HEK293 (cell line): ENCODE measurements around the gene RBFOX2.

Experiments
- CTCF ChIA-PET: fragments of 350-600 bp; formaldehyde crosslinking; extraction: SDS; loops from one replicate; lab custom pipeline; 2021; ENCODE audit warnings: antibody characterized with exemption; lab: Yijun Ruan, JAX
- POLR2A ChIA-PET: fragments of 300-600 bp; formaldehyde crosslinking; extraction: SDS; loops from one replicate; lab custom pipeline; 2020; ENCODE audit warnings: antibody characterized with exemption, inconsistent platforms; lab: Yijun Ruan, JAX
- H3K27ac ChIP-seq: fragments of 200-500 bp; sonication (Bioruptor generic); 2 replicates; pipeline ENCODE4 v1.5.1; 2014; ENCODE audit warnings: low read depth, low read length, control low read depth, inconsistent platforms; ENCODE audit errors: extremely low read depth
- H3K36me3 ChIP-seq, 2 experiments: fragments of 200-500 bp in 1 of 2; sonication (Bioruptor generic) in 1 of 2; 1 replicate in 1 of 2; 2 replicates in 1 of 2; pipeline ENCODE4 v1.5.1; 2014 to 2017; ENCODE audit warnings: inconsistent platforms in 2 of 2, low read length in 2 of 2; ENCODE audit not compliant: control insufficient read depth in 2 of 2, insufficient read depth in 1 of 2
- H3K4me1 ChIP-seq: fragments of 200-500 bp; sonication (Bioruptor generic); 2 replicates; pipeline ENCODE4 v1.5.1; 2014; ENCODE audit warnings: mild to moderate bottlenecking, low read length, inconsistent platforms; ENCODE audit not compliant: control insufficient read depth, insufficient read depth
- H3K4me3 ChIP-seq: 2 replicates; pipeline ENCODE4 v1.5.1; 2011; ENCODE audit warnings: low read depth, mild to moderate bottlenecking, control low read depth, low read length, moderate library complexity
- H3K9me3 ChIP-seq: fragments of 200-500 bp; sonication (Bioruptor generic); 2 replicates; pipeline ENCODE4 v1.5.1; 2014; ENCODE audit warnings: low read depth, low read length, inconsistent platforms; ENCODE audit not compliant: control insufficient read depth, insufficient read depth
- EGR2 ChIP-seq: fragments of 450-650 bp; formaldehyde crosslinking; IDR thresholded peaks from 2 replicates; pipeline ENCODE4 v1.5.1; 2016; ENCODE audit warnings: low read depth, missing biosample characterization, missing genetic modification characterization
- GLIS2 ChIP-seq: fragments of 450-650 bp; formaldehyde crosslinking; IDR thresholded peaks from 2 replicates; pipeline ENCODE4 v1.5.1; 2016; ENCODE audit warnings: missing biosample characterization, missing genetic modification characterization
- MEIS1 ChIP-seq: sonication (generic); formaldehyde crosslinking; IDR thresholded peaks from 2 replicates; pipeline ENCODE4 v1.8.1; 2022; ENCODE audit warnings: missing genetic modification reagents, mild to moderate bottlenecking, borderline replicate concordance
- SP2 ChIP-seq: fragments of 450-650 bp; formaldehyde crosslinking; IDR thresholded peaks from 2 replicates; pipeline ENCODE4 v1.5.1; 2016; ENCODE audit warnings: missing biosample characterization, missing genetic modification characterization
- YY1 ChIP-seq: fragments of 450-650 bp; formaldehyde crosslinking; IDR thresholded peaks from 2 replicates; pipeline ENCODE4 v1.5.1; 2018; ENCODE audit warnings: missing biosample characterization, missing genetic modification characterization
- ZBTB20 ChIP-seq: fragments of 450-650 bp; formaldehyde crosslinking; IDR thresholded peaks from 2 replicates; pipeline ENCODE4 v1.5.1; 2016; ENCODE audit warnings: missing biosample characterization, missing genetic modification characterization
- ZBTB48 ChIP-seq: fragments of 450-650 bp; formaldehyde crosslinking; IDR thresholded peaks from 2 replicates; pipeline ENCODE4 v1.5.1; 2016; ENCODE audit warnings: missing biosample characterization, missing genetic modification characterization
- ZBTB7A ChIP-seq: fragments of 450-650 bp; formaldehyde crosslinking; IDR thresholded peaks from 2 replicates; pipeline ENCODE4 v1.5.1; 2016; ENCODE audit warnings: low read depth, missing biosample characterization, missing genetic modification characterization
- ZEB2 ChIP-seq: fragments of 450-650 bp; formaldehyde crosslinking; IDR thresholded peaks from 2 replicates; pipeline ENCODE4 v1.5.1; 2016; ENCODE audit warnings: missing biosample characterization, missing genetic modification characterization
- ZFHX2 ChIP-seq: fragments of 450-650 bp; formaldehyde crosslinking; conservative IDR thresholded peaks from 2 replicates; pipeline ENCODE4 v1.5.1; 2016; ENCODE audit warnings: missing biosample characterization, missing genetic modification characterization
- ZNF202 ChIP-seq: fragments of 450-650 bp; formaldehyde crosslinking; IDR thresholded peaks from 2 replicates; pipeline ENCODE4 v1.5.1; 2016; ENCODE audit warnings: missing biosample characterization, missing genetic modification characterization, borderline replicate concordance
- ZNF302 ChIP-seq: fragments of 450-650 bp; formaldehyde crosslinking; IDR thresholded peaks from 2 replicates; pipeline ENCODE4 v1.5.1; 2016; ENCODE audit warnings: missing biosample characterization, missing genetic modification characterization, low read depth
- ZNF335 ChIP-seq: fragments of 450-650 bp; formaldehyde crosslinking; conservative IDR thresholded peaks from 2 replicates; pipeline ENCODE4 v1.5.1; 2016; ENCODE audit warnings: missing biosample characterization, missing genetic modification characterization
- ZNF366 ChIP-seq: fragments of 450-650 bp; formaldehyde crosslinking; conservative IDR thresholded peaks from 2 replicates; pipeline ENCODE4 v1.5.1; 2016; ENCODE audit warnings: missing biosample characterization, missing genetic modification characterization
- ZNF530 ChIP-seq: fragments of 450-650 bp; formaldehyde crosslinking; IDR thresholded peaks from 2 replicates; pipeline ENCODE4 v1.5.1; 2016; ENCODE audit warnings: low read depth, missing biosample characterization, missing genetic modification characterization
- ZNF624 ChIP-seq: fragments of 450-650 bp; formaldehyde crosslinking; IDR thresholded peaks from 2 replicates; pipeline ENCODE4 v1.5.1; 2017; ENCODE audit warnings: missing biosample characterization, missing genetic modification characterization
- ZNF76 ChIP-seq: fragments of 450-650 bp; formaldehyde crosslinking; IDR thresholded peaks from 2 replicates; pipeline ENCODE4; 2016; ENCODE audit warnings: low read depth, missing biosample characterization, missing genetic modification characterization, borderline replicate concordance
- ZNF777 ChIP-seq: fragments of 450-650 bp; formaldehyde crosslinking; IDR thresholded peaks from 2 replicates; pipeline ENCODE4 v1.5.1; 2017; ENCODE audit warnings: missing biosample characterization, missing genetic modification characterization, borderline replicate concordance
- TF ChIP-seq, protein P1 (sequence below): fragments of 450-650 bp; formaldehyde crosslinking; IDR thresholded peaks from 2 replicates; pipeline ENCODE4 v1.5.1; 2016; ENCODE audit warnings: missing biosample characterization, missing genetic modification characterization
- TF ChIP-seq, protein P2 (sequence below): fragments of 450-650 bp; formaldehyde crosslinking; conservative IDR thresholded peaks from 2 replicates; pipeline ENCODE4 v1.5.1; 2016; ENCODE audit warnings: low read depth, missing biosample characterization, missing genetic modification characterization
- TF ChIP-seq, protein P3 (sequence below): fragments of 450-650 bp; formaldehyde crosslinking; IDR thresholded peaks from 2 replicates; pipeline ENCODE4 v1.5.1; 2017; ENCODE audit warnings: missing biosample characterization, missing genetic modification characterization
- TF ChIP-seq, protein P4 (sequence below): sonication (generic); formaldehyde crosslinking; IDR thresholded peaks from 2 replicates; pipeline ENCODE4 v1.8.1; 2022; ENCODE audit warnings: mild to moderate bottlenecking, moderate library complexity, missing genetic modification reagents
- TF ChIP-seq, protein P5 (sequence below): fragments of 450-650 bp; formaldehyde crosslinking; IDR thresholded peaks from 2 replicates; pipeline ENCODE4 v1.5.1; 2016; ENCODE audit warnings: missing biosample characterization, missing genetic modification characterization
- TF ChIP-seq, protein P6 (sequence below): fragments of 450-650 bp; formaldehyde crosslinking; IDR thresholded peaks from 2 replicates; pipeline ENCODE4 v1.5.1; 2016; ENCODE audit warnings: missing biosample characterization, missing genetic modification characterization

Gene RBFOX2

DNA sequence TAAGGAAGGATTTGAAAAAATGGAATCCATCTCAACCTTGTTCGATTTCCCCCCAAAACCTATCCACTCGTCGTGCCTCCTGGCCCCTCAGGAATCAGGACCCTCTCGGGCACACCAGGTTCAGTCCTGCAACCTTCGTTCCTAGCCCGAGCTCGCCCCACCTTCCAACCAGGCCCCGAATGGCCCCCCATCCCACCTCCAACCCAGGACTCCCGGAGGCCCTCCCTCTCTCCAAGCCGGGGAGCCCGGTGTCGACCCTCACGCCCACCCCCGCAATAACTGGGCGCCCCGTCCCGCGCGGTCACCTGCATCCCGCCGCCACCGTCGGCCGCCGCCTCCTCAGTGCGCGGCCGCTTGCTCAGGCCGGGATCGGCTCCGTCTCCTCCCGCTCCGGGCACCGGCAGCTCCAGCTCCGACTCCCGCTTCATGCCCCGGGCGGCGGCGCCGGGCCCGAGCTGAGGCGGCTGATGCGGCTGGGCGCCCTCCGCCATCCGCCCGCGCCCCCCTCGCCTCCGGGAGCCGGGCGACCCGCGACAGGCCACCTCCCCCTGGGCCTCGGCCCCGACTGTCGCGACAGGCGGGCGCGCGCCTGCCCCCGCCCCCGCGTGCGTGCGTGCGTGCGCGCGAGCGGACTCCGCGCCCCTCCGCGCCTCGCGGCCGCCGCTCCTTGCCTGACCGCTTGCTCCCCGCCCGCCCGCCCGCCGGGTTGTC lies 534 bp downstream of the RBFOX2 start:
- CTCF ChIA-PET, result interaction anchor here (1.1 to 2.9 kb wide), 5 partner anchors 38 to 106 kb away, joined by 3 to 44 read pairs (median 5); no protein-coding TSS in a partner anchor
- TF ChIP-seq ZEB2 (0 out of 2 replicates have a peak, but pooled peaks have one; percentile 34), YY1 (tag by site-specific recombination) (peak; percentile 46; the same call in 1 of the 2 replicates), GLIS2 (tag by site-specific recombination) (peak; percentile 58; the same call in 1 of the 2 replicates), ZNF202 (tag by site-specific recombination) (no peak), ZFHX2 (tag by site-specific recombination) (peak; percentile 68), ZNF777 (tag by site-specific recombination) (no peak), ZNF366 (tag by site-specific recombination) (0 out of 2 replicates have a peak, but pooled peaks have one; percentile 15), ZNF624 (tag by site-specific recombination) (no peak), EGR2 (peak; percentile 62), ZNF302 (tag by site-specific recombination) (no peak), ZBTB20 (peak; percentile 56; the same call in 1 of the 2 replicates), MEIS1 (CRISPR knock-in tag) (0 out of 2 replicates have a peak, but pooled peaks have one; percentile 17), SP2 (tag by site-specific recombination) (peak; percentile 51), ZNF76 (tag by site-specific recombination) (peak; percentile 63; the same call in 1 of the 2 replicates), ZBTB7A (peak; percentile 29; the same call in 1 of the 2 replicates), ZNF335 (tag by site-specific recombination) (peak; percentile 93), ZBTB48 (tag by site-specific recombination) (0 out of 2 replicates have a peak, but pooled peaks have one; percentile 25), ZNF530 (tag by site-specific recombination) (no peak)
- TF ChIP-seq, protein P1, sequence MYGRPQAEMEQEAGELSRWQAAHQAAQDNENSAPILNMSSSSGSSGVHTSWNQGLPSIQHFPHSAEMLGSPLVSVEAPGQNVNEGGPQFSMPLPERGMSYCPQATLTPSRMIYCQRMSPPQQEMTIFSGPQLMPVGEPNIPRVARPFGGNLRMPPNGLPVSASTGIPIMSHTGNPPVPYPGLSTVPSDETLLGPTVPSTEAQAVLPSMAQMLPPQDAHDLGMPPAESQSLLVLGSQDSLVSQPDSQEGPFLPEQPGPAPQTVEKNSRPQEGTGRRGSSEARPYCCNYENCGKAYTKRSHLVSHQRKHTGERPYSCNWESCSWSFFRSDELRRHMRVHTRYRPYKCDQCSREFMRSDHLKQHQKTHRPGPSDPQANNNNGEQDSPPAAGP (tag by site-specific recombination), result peak; percentile 46; the same call in 1 of the 2 replicates
- TF ChIP-seq, protein P2, sequence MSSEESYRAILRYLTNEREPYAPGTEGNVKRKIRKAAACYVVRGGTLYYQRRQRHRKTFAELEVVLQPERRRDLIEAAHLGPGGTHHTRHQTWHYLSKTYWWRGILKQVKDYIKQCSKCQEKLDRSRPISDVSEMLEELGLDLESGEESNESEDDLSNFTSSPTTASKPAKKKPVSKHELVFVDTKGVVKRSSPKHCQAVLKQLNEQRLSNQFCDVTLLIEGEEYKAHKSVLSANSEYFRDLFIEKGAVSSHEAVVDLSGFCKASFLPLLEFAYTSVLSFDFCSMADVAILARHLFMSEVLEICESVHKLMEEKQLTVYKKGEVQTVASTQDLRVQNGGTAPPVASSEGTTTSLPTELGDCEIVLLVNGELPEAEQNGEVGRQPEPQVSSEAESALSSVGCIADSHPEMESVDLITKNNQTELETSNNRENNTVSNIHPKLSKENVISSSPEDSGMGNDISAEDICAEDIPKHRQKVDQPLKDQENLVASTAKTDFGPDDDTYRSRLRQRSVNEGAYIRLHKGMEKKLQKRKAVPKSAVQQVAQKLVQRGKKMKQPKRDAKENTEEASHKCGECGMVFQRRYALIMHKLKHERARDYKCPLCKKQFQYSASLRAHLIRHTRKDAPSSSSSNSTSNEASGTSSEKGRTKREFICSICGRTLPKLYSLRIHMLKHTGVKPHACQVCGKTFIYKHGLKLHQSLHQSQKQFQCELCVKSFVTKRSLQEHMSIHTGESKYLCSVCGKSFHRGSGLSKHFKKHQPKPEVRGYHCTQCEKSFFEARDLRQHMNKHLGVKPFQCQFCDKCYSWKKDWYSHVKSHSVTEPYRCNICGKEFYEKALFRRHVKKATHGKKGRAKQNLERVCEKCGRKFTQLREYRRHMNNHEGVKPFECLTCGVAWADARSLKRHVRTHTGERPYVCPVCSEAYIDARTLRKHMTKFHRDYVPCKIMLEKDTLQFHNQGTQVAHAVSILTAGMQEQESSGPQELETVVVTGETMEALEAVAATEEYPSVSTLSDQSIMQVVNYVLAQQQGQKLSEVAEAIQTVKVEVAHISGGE (tag by site-specific recombination), result peak; percentile 18; the same call in 1 of the 2 replicates
- TF ChIP-seq, protein P3, sequence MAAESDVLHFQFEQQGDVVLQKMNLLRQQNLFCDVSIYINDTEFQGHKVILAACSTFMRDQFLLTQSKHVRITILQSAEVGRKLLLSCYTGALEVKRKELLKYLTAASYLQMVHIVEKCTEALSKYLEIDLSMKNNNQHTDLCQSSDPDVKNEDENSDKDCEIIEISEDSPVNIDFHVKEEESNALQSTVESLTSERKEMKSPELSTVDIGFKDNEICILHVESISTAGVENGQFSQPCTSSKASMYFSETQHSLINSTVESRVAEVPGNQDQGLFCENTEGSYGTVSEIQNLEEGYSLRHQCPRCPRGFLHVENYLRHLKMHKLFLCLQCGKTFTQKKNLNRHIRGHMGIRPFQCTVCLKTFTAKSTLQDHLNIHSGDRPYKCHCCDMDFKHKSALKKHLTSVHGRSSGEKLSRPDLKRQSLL, result peak; percentile 91
- TF ChIP-seq, protein P4, sequence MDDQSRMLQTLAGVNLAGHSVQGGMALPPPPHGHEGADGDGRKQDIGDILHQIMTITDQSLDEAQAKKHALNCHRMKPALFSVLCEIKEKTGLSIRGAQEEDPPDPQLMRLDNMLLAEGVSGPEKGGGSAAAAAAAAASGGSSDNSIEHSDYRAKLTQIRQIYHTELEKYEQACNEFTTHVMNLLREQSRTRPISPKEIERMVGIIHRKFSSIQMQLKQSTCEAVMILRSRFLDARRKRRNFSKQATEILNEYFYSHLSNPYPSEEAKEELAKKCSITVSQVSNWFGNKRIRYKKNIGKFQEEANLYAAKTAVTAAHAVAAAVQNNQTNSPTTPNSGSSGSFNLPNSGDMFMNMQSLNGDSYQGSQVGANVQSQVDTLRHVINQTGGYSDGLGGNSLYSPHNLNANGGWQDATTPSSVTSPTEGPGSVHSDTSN, result 0 out of 2 replicates have a peak, but pooled peaks have one; percentile 67
- TF ChIP-seq, protein P5, sequence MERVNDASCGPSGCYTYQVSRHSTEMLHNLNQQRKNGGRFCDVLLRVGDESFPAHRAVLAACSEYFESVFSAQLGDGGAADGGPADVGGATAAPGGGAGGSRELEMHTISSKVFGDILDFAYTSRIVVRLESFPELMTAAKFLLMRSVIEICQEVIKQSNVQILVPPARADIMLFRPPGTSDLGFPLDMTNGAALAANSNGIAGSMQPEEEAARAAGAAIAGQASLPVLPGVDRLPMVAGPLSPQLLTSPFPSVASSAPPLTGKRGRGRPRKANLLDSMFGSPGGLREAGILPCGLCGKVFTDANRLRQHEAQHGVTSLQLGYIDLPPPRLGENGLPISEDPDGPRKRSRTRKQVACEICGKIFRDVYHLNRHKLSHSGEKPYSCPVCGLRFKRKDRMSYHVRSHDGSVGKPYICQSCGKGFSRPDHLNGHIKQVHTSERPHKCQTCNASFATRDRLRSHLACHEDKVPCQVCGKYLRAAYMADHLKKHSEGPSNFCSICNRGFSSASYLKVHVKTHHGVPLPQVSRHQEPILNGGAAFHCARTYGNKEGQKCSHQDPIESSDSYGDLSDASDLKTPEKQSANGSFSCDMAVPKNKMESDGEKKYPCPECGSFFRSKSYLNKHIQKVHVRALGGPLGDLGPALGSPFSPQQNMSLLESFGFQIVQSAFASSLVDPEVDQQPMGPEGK (tag by site-specific recombination), result peak; percentile 79
- TF ChIP-seq, protein P6, sequence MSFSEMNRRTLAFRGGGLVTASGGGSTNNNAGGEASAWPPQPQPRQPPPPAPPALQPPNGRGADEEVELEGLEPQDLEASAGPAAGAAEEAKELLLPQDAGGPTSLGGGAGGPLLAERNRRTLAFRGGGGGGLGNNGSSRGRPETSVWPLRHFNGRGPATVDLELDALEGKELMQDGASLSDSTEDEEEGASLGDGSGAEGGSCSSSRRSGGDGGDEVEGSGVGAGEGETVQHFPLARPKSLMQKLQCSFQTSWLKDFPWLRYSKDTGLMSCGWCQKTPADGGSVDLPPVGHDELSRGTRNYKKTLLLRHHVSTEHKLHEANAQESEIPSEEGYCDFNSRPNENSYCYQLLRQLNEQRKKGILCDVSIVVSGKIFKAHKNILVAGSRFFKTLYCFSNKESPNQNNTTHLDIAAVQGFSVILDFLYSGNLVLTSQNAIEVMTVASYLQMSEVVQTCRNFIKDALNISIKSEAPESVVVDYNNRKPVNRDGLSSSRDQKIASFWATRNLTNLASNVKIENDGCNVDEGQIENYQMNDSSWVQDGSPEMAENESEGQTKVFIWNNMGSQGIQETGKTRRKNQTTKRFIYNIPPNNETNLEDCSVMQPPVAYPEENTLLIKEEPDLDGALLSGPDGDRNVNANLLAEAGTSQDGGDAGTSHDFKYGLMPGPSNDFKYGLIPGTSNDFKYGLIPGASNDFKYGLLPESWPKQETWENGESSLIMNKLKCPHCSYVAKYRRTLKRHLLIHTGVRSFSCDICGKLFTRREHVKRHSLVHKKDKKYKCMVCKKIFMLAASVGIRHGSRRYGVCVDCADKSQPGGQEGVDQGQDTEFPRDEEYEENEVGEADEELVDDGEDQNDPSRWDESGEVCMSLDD (tag by site-specific recombination), result peak; percentile 63

More for the DNA sequence above, 534 bp downstream of the RBFOX2 start:
- H3K9me3 ChIP-seq, result no peaks in the 10 kb centered on the region
- POLR2A ChIA-PET, result interaction anchor here (0.6 to 3.1 kb wide), 14 partner anchors 10 to 343 kb away, joined by 3 to 27 read pairs (median 6); no protein-coding TSS in a partner anchor
- H3K36me3 ChIP-seq, result peaks cover 0 to 7% of the 10 kb centered on the region in 2 experiments; a peak in 2 of 3 replicates
- peak overlapping the region; percentile 84 for H3K4me3 ChIP-seq
- peaks cover 10% of the 10 kb centered on the region for H3K4me1 ChIP-seq
- H3K27ac ChIP-seq, result peak overlapping the region; percentile 77; the same call in 1 of the 2 replicates
